ENCODE measurements around the gene PAX7.

The PAX7 gene

DNA sequence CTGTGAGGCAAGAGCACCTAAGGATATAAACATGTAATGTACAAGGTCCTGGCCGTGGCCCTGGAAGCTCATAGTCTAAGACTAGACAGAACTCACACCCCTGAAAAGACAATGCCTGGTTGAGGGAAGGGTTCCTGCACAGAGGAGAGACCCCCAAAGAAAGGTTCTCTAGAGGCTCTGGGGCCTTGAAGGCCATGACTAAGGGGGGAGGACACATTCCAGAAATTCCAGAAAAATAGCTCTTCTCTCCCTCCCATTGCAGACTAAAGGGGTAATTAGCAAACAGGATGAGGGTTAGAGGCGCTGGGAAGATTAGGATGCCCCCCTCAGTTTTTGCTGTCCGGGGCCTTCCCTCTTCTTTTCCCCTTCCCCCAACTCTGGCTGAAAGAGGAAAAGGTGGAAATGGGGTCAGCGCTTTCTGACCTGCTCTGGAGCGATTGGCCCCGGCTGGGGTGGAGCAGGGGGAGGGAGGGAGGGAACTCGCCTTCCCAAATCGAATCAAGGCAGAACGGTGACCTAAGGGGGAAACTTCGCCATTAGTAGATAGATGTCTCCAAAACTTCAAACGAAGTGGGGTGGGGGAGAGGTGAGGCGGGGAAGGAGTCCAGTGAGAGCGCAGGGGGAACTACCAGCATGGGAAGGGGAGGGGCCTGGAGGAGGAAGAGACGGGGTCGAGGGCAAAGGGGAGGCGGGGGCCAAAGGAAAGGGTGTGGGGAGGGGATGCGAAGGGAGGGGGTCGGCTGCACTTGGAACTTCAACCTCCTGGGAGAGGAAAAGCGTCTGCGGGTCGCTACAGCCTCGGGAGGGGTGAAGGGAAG is 11.8 kb downstream of the PAX7 start:
- H3K4me3 ChIP-seq: no peak overlapping the region
- TF ChIP-seq, protein P1, sequence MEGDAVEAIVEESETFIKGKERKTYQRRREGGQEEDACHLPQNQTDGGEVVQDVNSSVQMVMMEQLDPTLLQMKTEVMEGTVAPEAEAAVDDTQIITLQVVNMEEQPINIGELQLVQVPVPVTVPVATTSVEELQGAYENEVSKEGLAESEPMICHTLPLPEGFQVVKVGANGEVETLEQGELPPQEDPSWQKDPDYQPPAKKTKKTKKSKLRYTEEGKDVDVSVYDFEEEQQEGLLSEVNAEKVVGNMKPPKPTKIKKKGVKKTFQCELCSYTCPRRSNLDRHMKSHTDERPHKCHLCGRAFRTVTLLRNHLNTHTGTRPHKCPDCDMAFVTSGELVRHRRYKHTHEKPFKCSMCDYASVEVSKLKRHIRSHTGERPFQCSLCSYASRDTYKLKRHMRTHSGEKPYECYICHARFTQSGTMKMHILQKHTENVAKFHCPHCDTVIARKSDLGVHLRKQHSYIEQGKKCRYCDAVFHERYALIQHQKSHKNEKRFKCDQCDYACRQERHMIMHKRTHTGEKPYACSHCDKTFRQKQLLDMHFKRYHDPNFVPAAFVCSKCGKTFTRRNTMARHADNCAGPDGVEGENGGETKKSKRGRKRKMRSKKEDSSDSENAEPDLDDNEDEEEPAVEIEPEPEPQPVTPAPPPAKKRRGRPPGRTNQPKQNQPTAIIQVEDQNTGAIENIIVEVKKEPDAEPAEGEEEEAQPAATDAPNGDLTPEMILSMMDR (IDR thresholded peaks at IDR 0.05): no peak
- no peak for DNase-seq (ENCODE audit: low spot score)
- H3K27ac ChIP-seq: no peak overlapping the region

DNA sequence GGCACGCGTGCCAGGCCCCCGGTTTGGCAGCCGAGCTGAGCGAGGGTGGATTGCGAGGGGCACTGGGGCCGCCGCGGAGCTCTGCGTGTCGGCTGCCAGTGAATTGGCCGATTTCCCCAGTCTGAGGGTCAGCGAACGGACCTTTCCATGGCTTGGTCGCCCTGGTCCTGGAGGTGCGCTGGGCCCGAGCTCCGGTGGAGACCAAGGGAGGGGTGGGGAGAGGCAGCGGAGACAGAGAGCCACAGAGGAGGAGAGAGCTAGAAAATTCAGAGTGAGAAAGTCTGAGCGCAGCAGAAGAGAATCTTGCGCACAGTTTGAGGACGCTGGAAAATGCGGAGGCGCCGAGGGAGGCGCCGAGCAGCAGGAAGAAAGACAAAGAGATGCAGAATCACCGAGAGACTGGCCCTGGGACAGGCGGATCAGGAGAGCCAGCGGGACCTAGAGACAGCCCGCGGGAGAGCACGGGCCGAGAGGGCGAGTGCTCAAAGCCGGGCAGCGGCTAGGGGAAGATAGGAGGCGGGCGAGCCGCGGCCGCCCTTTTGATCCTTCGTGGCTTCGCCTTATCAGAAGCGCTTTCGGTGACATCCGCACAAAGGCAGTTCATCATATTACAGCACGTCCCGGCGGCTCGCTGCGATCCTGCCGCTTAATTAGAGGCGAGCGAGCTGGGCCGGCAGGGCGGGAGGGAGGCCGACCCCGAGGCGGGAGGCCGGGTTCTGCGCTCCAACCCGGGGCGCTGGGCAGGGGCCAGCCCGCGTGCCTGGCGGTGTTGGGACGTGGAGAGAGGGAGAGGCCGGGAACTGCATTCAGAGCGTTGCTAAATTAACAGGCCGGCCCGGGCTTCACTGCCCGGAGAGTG is 12.7 kb downstream of the PAX7 start:
- Histone ChIP-seq H3K27ac (no peak overlapping the region), H3K4me3 (no peak overlapping the region)
- no peak for DNase-seq (ENCODE audit: low spot score)
- TF ChIP-seq, protein P1 (IDR thresholded peaks at IDR 0.05): no peak

DNA sequence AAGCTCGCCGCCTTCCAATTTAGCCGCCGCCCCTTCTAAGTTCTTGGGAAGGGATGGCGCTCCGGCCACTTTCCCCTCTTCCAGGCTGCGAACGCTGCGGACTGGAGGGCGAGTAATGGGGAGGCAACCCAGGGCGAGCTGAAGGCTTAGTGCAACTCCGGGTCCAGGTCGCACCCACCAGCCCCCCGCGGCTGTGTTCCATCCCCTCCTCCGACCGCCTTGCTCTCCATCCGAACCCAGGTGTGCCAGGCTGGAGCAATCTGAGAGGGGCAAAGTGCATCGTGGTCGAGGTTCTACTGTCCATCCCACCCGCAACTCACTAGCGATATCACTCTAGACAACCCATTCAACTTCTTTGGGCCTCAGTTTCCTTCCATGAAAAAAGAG is 13.4 kb downstream of the PAX7 start:
- Histone ChIP-seq H3K27ac (no peak overlapping the region), H3K4me3 (no peak overlapping the region)
- TF ChIP-seq, protein P1 (IDR thresholded peaks at IDR 0.05): no peak
- no peak for DNase-seq (ENCODE audit: low spot score)

DNA sequence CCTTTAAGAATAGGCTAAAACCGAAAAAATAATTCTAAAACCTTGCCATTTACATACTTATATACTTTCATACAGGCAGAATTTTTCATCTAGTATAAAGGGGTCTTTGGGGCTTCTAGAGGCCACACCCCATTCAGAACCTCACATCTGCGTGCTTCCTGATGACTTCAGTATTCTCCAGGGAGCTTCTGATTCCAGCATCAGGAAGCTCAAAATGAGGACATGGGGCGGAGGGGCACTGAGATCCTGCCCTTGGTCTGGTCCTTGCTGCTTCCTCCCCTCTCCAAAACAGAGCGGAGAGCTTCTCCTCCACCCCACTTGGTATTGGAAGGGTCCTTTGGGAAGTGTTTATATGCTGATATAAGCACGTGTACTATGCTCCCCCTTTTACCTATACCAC is 13.8 kb downstream of the PAX7 start:
- TF ChIP-seq, protein P1 (IDR thresholded peaks at IDR 0.05): no peak
- H3K4me3 ChIP-seq: no peak overlapping the region
- DNase-seq (ENCODE audit: low spot score): no peak

DNA sequence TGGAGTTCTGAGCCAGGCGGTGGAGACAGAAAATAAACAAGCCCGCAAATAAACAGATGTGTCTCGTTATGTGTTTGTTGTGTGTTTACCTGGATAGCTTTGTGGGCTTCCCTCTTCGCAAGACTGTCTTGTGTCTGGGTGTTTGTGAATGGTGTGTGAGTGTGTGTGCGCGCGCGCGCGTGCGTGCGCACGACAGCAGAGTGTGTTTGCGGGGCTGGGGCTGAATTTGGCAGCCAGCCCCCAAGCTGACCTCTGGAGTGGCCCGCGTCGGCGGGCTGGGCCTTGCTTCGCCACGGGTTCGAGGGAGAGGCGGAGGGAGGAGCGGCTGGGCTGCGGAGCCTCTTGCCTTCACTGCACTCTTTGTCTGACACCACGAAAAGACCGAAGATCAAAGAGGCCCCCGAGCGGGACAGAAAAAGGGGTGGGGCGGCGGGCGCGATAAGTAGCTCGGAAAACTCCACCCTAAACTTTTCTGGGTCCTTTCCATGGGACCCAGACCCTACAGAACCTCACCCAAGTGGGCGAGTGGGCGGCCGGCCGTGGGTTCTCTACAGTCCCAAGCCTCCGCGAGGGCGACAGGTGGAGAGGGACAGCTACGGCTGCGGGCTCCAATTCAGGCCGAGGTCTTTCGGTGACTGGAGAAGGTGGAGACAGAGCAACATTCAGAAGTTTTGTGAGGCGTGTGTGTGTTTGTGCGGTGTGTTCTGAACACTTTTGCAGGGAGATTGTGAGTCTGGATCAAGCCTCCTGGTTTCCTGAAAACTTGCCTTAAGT is 14.5 kb downstream of the PAX7 start:
- no peak overlapping the region for H3K27ac ChIP-seq
- no peak overlapping the region for H3K4me3 ChIP-seq
- TF ChIP-seq, protein P1 (IDR thresholded peaks at IDR 0.05): no peak
- DNase-seq (ENCODE audit: low spot score): no peak

More for the DNA sequence above, 13.8 kb downstream of the PAX7 start:
- no peak overlapping the region for H3K27ac ChIP-seq

DNA sequence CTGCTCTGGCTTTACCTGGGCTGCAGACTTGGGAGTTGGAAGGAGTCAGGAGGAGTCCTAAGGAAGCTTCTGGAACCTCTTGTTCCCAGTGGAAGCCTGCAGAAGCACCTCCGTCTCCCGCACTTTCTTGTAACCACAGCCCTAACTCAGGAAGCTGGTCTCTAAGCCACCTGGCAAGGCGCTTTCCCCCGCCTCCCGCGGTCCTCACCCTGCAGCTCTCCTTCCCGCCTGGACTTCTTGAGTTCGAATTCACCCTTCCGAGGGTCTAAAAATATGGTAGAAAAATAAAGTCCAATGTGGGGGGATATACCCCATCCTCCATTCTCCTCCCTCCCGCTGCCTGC is 15.1 kb downstream of the PAX7 start:
- no peak for DNase-seq (ENCODE audit: low spot score)
- no peak overlapping the region for H3K27ac ChIP-seq
- H3K4me3 ChIP-seq: no peak overlapping the region
- TF ChIP-seq, protein P1 (IDR thresholded peaks at IDR 0.05): no peak

Data from coronary artery (tissue), 2 donors.